A172 (cell line): Measurements from ENCODE around the gene ATP5F1D. TPM values are rescaled to one million over a fixed set of nuclear protein-coding genes. Genes with fewer than 3 reads are reported as not detected.
"Not testable (repeated sequence)": the region's sequence is repeated elsewhere in the genome, so short reads cannot be mapped to it uniquely, and the experiment has no call there.

Experiments used
- DNase-seq: peaks from one replicate; pipeline ENCODE4 v3.0.0-alpha.2; 2015; ENCODE audit warnings: low spot score
- total RNA-seq: library from RNA; depleted of rRNA; stranded (reverse); fragments of >200 nt; shearing (Covaris generic); gene quantifications from 2 replicates; pipeline ENCODE4 v1.2.3, GENCODE V29; 2014; rRNA removed

Gene ATP5F1D
- 42.2 and 78.9 TPM in 2 replicates for total RNA-seq

GRCh38 chr19:1241417-1242095 lies at the start of gene ATP5F1D:
TSS of gene ATP5F1D (plus strand) at chr19:1241751. CDS start at chr19:1241851, 100 bp downstream.
- peak; percentile 91 for DNase-seq

GRCh38 chr19:1199531-1199930 lies 42.0 kb upstream of the ATP5F1D start:
- no peak for DNase-seq

GRCh38 chr19:1200614-1201013 lies 40.9 kb upstream of the ATP5F1D start:
- DNase-seq, result not testable (repeated sequence)

GRCh38 chr19:1205114-1206099 lies 36.1 kb upstream of the ATP5F1D start, which contains the start of gene STK11:
TSS of gene STK11 (plus strand) at chr19:1205778. CDS start at chr19:1206914, 1,136 bp downstream.
- peak; percentile 92 for DNase-seq

GRCh38 chr19:1206150-1206863 lies 35.2 kb upstream of the ATP5F1D start:
- no peak for DNase-seq

- DNase-seq, result no peak
These were observed 34.6 kb upstream of the ATP5F1D start for GRCh38 chr19:1206864-1207450.

GRCh38 chr19:1208830-1209229 lies 32.7 kb upstream of the ATP5F1D start:
- DNase-seq, result not testable (repeated sequence)

GRCh38 chr19:1210227-1210538 lies 31.4 kb upstream of the ATP5F1D start:
- no peak for DNase-seq

GRCh38 chr19:1211494-1212234 lies 29.9 kb upstream of the ATP5F1D start:
- no peak for DNase-seq

GRCh38 chr19:1213391-1214286 lies 27.9 kb upstream of the ATP5F1D start:
- DNase-seq, result peak; percentile 89

- no peak for DNase-seq
These were observed 27.2 kb upstream of the ATP5F1D start for GRCh38 chr19:1214299-1214861.

GRCh38 chr19:1214862-1215731 lies 26.5 kb upstream of the ATP5F1D start:
- DNase-seq, result peak; percentile 89

GRCh38 chr19:1216756-1217155 lies 24.8 kb upstream of the ATP5F1D start:
- DNase-seq, result no peak

GRCh38 chr19:1217366-1217765 lies 24.2 kb upstream of the ATP5F1D start:
- DNase-seq, result no peak

GRCh38 chr19:1218751-1219567 lies 22.6 kb upstream of the ATP5F1D start:
- DNase-seq, result no peak

GRCh38 chr19:1219786-1220476 lies 21.6 kb upstream of the ATP5F1D start:
- no peak for DNase-seq

GRCh38 chr19:1220477-1220930 lies 21.0 kb upstream of the ATP5F1D start:
- no peak for DNase-seq
